HG02610 (cell line): ENCODE data around the gene MAPK14.
"Not testable (repeated sequence)": the region's sequence is repeated elsewhere in the genome, so short reads cannot be mapped to it uniquely, and the experiment has no call there.

Experiments used
- ATAC-seq: cut with Tn5 transposase; IDR thresholded peaks from one replicate; pipeline ENCODE4 v1.9.1; 2021; ENCODE audit warnings: mild to moderate bottlenecking, moderate library complexity; ENCODE audit not compliant: unreplicated experiment

MAPK14 gene

DNA sequence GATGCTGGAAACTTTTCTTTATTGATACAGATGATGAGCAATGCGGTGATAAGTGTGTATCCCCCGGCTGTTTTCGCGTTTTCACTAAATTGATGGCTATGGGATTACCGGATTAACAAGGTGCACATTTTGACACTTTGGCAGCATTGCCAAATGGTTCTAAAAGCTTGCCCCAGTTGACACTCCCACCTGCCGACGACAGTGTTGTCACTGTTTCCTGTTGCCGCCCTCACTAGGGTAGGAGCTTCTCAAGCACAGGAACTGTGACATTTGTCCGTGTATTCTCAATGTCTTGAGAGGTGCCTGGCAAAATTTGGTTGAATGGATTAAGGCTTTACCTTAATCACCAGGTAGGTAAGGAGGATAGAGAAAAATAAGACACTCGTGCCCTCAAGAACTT lies 92.9 kb downstream of the MAPK14 start:
- ATAC-seq = no peak

DNA sequence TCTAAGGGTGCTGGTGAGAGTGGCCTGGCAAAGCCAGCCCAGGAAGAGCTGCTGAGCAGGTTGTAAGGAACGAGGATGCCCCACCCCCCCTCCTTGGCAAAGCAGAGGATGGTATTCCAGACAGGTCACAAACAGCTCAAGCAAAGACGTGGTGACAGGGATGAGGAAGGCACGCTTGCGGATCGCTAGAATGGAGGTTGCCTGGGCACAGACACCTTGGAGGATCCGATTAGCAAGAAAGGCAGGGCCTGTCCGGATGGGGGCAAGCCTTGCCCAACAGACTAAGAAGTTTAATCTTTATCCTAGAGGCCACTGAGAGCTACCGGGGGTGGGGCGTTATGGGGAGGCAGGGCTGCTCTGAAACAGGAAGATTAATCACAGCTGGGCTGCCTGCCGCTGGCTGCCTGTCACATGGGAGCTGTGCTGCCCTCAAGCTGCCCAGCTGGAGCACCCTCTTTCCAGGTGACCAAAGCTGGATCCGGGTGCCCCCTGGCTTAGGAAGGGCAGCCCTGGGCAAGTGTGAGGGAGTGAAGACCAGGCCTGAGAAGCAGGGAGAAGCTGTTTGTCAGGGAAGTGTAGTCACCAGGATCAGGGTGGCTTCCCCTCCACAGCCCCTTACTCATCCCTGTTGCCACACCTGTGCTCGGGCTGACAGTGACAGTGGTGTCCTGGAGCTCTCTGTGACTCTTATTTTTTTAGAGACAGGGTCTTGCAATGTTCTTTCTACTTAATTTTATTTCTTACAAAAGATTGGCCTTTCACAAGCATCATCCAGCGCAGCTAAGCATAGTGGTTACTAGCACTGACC lies 93.6 kb downstream of the MAPK14 start:
- no peak for ATAC-seq

DNA sequence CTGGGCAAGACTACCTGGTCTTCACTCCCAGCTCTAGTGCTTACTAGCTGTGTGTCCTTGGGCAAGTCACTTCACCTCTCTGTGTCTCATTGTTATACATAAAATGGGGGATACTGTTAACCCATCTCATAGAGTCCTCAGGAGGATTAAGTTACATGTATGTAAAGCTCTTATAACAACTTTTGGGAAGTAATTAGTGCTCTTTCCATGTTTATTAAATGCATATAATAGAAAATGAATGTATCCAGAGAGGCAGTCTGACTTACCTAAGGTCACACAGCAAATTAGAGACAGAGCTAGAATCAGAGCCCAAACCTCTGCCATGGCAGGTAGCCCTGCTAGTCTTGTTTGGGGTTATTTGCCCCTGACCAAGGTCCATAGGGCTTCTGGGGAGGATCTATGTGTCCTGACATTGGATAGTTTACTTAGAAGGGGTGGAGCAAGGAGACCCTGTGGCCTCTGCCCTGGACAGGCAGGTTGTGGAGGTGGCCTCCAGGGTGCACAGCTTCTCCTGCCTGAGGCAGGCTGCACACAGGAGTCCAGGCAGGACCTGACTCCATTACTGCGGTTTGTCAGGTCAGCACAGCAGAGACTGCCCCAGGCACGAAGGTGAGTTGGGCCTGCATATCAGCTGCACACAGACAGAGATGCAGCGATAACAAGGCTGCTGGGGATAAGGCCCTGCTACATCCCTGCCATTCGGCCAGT lies 94.3 kb downstream of the MAPK14 start:
- ATAC-seq = no peak

DNA sequence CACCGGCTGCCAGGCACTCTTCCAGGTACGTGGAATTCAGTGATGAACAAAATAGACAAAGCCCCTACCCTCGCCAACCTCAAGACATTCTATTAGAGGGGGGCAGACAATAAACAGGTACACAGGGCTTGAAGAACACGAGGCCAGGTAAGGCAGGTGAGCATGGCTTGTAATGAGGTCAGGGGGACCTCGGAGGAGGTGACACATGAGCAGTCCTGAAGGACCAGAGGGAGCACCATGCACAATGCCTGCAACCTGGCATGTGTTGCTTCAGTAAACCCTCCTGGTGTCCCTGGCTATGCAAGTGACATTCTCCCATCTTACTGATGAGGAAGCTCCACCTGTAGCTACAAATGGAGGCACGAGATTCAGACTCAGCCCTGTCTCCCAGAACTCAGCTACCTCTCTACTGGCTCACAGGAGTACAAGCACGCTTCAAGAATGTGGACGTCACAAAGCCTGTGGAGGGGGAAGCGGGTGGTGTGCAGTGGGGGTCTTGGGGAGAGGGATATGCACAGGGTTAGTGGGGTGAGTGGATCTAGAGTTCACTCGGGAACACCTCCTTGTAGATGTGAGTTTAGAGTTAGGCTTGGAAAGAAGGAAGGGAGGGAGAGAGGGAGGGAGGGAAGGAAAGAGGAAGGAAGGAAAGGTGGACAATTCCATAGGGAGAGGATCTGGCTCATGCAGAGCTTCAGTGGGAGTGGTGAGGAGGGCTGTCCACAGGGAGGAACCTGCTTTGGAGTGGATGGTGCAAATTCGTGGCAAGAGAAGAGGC lies 95.1 kb downstream of the MAPK14 start:
- ATAC-seq = no peak

DNA sequence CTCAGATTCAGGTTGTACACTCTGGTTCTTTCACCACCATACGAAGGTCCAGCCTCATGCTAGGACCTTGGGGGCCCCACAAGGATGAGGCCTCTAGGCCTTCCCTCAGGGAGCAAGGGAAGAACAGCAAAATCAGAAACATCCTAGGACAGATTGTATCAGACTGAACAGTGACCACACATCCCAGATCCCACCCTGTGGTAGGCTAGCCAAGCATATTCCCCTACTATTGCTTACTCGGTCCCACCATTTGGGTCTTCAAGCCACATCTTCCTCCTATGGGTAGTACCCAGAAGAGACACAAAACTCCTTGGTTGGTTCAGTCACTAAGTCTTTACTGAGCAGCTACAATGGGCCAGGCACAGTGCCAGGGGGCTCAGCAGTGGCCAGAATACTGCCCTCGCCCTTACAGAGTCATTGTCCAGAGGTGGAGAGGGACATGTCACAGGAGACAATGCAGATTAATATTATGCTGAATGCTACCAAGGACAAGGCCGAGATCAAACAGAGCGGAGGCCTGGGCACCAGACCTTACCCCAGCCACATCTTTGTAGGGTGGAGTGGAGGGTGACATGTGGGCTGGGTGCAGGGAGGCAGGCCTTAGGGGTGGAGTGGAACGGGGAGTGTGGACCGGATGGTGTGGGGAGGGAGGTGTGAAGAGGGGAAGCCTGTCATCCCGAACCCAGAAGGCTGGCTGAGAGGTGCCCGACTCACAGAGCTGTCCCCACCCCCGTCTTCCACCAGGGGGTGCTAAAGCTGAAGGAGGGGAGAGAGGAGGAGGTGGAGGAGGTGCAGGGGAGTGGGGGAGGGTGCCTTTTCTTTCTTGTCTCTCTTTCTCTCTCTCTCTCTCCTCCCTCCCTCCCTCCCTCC lies 95.9 kb downstream of the MAPK14 start:
- ATAC-seq = peak; percentile 63

DNA sequence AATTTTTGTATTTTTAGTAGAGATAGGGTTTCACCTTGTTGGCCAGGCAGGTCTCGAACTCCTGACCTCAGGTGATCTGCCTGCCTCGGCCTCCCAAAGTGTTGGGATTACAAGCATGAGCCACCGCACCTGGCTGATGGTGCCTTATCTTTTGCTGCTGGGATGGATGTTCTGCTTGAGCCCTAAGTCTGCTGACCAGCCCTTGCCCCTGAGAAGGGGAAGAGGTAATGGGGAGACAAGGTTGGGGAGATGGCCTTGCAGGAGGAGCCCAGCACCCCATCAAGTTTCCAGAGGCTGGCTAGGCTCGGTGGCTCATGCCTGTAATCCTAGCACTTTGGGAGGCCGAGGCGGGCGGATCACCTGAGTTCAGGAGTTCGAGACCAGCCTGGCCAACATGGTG lies 96.7 kb downstream of the MAPK14 start:
- not testable (repeated sequence) for ATAC-seq

DNA sequence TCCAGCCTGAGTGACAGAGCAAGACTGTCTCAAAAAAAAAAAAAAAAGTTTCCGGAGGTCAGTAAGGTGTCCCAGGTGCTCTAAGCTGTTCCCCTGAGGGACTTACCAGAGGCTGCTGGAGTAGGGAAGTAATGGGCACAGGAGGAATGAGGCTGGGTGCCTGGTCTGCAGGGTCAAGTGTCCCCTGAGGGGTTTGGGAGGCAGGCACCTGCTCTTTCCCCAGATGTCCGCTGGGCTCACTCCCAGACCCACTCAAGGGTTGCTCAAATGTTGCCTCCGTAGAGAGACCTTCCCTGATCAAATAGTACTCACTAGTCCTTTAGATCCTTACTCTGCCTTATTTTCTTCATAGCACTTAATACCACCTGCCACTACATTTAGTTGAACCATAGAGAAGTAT lies 97.3 kb downstream of the MAPK14 start:
- no peak for ATAC-seq

DNA sequence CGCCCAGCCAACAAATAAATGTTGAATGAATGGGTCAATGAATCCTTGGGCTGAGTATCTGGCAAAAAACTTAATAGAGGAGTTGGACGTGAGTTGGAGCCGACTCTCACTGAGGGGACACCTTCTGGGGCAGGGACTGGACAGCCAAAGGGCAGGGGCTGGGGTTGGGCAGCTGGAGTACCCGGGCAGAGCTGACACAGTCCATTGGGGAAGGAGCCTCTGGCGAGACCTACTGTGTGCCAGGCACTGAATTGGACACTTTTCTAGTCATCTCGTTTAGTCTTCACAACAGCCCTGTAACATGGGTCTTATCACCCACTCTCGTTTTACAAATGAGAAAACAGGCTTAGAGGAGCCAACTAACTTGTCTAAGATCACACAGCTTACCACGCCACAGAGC lies 98.0 kb downstream of the MAPK14 start:
- ATAC-seq = no peak

DNA sequence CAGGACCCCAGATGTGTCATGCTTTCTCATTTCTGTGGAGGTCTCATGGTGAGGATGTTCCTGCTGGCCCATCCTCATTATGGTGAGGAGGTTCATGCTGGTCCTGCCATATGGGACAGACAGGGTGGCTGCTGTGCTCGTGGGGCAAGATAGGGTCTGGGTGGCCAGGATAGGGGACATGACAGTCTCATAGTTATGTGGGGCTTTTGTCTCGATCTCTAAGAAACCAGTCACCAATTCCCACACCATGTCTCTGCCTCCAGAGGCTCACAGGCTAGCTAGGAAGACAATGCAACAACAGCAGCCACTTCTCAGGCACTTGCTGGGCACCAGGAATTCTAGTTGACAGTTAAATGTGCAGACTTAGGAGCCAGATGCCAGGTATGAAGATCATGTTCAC lies 98.5 kb downstream of the MAPK14 start:
- no peak for ATAC-seq

DNA sequence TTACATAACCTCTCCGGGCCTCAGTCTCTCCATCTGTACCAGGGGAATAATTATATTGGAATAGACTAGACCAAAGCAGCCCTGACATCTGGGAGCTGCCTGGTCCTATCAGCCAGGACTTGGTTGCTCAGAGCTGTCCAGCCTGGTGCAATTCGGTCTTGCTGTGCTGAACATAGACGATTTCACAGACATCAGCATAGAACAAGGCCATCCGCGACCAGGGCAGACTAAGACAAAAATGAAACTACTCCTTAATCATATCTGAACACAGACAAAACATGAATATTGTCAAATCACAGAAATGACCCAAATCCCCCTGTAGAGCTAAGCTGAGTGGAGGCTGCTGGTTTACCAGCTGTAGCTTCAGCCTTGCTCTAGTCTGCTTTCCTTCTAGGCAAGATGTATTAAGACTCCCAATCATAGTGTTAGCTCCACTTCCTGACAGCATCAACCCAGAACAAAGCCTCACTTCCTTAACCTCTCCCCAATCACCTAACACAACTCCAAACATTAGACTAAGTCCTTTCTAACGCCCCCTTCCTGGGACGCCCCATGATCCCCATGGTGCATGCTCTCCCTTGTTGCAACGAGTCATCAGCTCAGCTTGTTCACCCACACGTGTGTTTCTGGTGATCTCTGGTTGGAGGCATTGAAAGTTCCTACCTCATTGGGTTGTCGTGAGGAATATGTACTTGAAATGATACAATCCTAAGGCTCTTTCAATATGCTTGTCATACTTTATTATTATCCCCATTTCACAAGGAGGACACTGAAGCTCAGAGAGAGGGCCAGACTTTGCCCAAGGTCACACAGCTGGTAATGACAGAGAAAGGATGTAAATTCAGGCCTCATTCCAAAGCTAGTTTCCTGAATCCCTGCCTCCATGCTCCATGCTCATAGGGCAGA lies 99.2 kb downstream of the MAPK14 start:
- ATAC-seq = no peak

DNA sequence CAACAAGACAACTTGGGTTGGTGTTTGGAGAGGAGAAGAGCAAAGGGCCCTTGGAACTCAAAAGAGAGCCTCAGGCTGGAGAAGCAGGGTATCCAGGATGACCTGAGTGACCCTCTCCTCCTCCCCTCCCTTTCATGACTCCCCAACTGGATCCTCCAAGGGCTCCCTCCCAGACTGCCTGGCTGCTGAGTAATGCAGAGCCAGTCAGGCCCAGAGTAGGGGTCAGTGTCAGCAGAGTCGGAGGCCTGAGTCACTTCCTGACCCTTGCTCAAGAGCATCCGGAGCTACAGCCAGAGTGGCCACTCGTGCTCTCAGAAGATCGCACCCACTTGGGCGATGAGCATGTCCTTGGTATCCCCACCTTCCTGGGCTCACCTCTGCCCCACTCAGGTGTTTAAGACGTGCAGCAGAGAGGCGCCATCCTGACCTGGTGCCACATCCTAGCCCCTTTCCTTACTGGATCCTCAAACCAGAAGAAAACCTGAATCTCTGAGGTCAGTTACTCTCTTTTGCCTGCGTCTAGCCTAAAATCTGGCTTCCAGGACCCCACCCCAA lies 99.9 kb downstream of the MAPK14 start:
- no peak for ATAC-seq

DNA sequence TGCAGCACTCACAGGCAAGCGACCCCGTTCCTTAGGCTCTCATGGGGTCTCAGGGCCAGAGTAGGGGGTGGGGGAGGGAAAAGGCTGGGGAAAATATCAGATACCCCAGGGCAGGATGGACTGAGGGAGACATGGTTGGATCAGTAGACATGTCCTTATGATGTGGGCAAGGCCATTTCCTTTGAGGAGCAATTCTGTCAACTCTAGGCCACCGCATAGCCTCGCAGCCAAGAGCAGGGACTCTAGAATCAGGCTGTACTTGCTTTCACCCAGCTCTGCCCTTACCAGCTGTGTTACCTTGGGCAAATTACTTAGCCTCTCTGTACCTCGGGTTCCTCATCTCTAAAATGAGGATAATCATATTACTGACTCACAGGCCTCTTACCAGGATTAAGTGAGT lies 100.5 kb downstream of the MAPK14 start:
- no peak for ATAC-seq

DNA sequence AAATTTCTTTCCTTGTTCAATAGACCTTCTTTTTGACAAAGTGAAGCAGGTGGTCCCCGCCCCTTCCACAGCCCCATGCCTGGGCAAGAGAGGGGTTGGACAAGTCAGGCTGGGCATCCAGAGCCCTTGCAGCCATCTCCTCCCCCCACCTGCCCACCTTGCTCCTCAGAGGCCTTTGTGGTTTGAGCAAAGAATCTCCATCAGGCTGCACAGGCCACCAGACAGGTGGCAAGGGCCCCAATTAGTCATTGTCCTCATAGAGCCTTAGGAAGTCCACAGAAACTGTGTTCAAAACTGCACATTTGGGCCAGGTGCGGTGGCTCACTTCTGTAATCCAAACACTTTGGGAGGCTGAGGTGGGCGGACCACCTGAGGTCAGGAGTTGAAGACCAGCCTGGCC lies 101.2 kb downstream of the MAPK14 start:
- no peak for ATAC-seq

DNA sequence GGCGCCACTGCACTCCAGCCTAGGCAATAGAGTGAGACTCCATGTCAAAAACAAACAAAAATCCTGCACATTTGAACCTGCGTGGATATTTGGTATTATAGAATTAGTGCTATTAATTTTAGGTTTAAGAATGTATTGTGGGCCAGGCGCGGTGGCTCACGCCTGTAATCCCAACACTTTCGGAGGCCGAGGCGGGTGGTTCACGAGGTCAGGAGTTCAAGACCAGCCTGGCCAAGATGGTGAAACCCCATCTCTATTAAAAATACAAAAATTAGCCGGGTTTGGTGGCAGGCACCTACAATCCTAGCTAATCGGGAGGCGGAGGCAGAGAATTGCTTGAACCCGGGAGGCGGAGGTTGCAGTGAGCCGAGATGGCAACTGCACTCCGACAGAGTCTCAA lies 101.7 kb downstream of the MAPK14 start:
- ATAC-seq = not testable (repeated sequence)

DNA sequence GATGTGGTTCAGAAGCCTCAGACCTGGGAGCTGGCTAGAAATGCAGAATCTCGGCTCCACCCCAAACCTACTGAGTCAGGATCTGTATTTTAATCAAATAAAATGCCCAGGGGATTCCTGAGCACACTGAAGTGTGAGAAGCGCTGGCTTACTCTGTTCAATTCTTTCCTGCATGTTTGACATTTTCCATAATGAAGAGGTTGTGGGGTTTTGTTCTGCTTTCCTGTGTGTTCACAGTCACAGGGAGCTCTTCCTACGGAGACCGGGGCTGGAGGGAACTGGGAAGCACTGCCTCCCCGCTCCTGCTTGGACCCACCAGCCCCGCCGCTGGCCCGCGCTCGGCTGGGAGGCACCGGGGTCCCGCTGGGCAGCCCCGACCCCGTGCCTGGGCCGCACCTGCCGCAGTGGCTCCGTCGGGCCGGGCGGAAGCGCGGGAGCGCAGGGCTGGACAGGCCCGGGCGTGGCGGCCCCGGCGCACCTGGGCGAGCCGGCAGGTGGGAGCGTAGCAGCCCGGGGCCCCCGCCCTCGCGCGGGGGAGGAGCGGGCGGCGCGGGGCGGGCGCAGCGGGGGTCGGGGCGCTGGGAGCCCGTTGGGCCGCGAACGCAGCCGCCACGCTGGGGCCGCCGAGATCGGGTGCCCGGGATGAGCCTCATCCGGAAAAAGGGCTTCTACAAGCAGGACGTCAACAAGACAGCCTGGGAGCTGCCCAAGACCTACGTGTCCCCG lies 102.5 kb downstream of the MAPK14 start, which contains the start of gene MAPK13:
Gene MAPK13, plus strand, starts transcription at position 573 of the 726 bp plus-strand sequence. Its CDS starts 70 bp downstream, at position 643.
- no peak for ATAC-seq

DNA sequence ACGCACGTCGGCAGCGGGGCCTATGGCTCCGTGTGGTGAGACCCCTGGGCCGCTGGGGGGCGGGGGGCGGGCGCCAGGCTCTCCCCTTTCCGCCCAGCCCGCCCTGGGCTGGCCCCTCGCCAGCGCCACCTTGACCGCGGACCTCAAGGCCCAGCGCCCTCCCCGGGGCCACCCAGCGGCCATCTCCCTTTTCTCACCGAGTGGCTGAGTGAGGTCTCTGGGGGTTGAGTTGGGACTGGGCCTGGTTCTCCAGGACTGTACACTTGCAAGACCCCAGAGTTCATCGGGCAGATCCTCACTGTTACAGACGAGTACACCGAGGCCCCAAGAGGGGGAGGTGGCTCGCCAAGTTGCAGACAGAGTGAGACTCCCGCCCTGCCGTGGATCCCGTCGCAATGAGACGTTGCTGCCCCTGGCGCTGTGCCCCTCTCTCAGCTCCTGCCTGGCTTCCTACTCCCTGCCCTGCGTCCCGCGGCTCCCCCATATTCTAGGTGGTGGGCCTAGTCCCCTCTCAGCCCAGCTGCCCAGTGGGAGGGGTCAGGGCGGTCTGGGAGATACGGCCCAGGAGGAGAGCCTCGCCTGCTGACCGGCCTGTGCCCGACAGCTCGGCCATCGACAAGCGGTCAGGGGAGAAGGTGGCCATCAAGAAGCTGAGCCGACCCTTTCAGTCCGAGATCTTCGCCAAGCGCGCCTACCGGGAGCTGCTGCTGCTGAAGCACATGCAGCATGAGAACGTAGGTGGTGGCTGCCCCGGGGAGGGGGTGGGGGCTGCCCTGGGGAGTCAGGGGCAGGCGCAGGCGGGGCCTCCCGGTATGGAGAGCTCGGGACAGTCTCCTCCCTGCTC lies 103.3 kb downstream of the MAPK14 start:
- ATAC-seq = no peak

DNA sequence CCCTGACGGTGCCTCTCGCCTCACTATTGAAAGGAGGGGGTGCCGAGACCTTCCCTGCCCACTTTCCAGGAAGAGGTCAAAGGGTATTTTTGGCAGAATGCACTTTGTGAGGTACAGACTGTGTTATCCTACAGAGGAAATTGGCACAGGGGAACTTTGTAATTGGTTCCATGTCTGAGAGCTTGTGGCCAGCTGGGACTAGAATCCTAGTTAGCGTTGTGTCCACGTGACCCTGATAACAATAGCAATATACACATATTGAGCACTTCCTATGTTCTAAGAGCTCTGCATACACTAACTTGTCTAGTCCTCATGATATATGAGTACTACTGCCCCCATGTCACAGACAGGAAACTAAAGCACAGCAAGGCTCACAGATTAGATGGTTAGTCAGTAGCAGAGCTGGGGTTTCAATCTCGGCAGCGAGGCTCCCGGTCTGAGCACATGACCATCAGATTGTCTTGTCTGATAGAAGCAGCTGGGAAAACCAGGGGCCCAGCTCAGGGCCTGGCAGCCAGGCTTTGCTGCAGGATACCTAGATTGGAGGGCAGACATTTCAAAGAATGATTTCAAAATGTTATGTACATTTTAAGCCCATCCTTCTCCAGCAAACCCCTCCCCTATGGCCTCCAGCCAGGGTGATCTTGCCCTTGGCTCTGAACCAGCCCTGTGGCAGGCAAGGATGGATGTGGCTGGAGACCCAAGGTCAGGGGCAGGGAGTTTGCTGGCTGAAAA lies 104.1 kb downstream of the MAPK14 start:
- ATAC-seq = peak; percentile 86
